ENCODE measurements around the gene CLPTM1L. TPM values are rescaled to one million over a fixed set of nuclear protein-coding genes. Genes with fewer than 3 reads are reported as not detected.

The CLPTM1L gene
- total RNA-seq, 2 donors from 2014 or later, result 68.0 to 89.4 TPM

DNA sequence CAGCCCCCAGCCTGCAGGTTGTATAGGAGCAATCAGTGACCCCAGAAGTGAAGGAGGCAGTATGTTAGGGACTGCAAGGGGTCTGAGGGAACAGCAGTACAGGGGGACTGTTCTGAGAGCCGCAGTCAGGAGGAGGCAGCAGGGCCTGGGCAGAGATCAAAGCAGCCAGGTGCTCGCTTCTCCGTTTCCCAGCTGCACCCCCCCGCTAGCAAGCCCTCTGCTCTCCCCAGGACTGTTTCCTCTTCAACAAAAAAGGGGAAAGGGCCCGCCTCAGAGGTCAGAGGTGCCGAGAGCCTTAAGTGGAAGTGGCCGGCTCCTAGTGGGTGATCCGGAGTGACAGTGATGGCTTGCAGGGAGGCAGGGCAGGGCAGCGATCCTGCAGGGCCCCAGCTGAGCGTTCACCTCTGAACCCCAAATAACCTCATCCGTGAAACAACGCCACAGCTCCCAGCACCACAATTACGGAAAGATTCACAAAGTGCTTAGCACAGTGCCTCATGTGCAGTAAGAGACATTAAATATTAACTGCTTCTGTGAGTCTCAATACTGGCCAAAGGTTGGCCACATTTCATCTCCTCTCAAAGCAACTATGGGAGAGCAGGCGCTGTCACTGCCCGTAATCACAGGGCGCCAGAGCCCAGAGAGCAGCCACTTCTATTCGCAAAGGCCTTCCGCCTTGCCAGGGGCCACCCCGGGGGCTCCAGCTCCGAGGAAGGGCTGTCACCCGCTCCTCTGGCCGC, 8.0 kb downstream of the CLPTM1L start:
- no peak for DNase-seq
- Mint-ChIP-seq H3K9me3 (no peaks in the 10 kb centered on the region), H3K27me3 (ENCODE audit: insufficient read depth) (no peaks in the 10 kb centered on the region), H3K4me1 (no peaks in the 10 kb centered on the region), H3K27ac (no peak overlapping the region), H3K4me3 (no peak overlapping the region), H3K36me3 (ENCODE audit: low read depth) (peaks cover 70% of the 10 kb centered on the region)
- Histone ChIP-seq H3K9me3 (ENCODE audit: control insufficient read depth, low read length) (no peaks in the 10 kb centered on the region), H3K27ac (ENCODE audit: low read depth, low read length) (no peak overlapping the region), H3K9ac (ENCODE audit: extremely low read depth, low read length, poor library complexity, severe bottlenecking) (no peak overlapping the region), H3K4me1 (ENCODE audit: control insufficient read depth, insufficient read depth, low read length) (no peaks in the 10 kb centered on the region), H3K27me3 (ENCODE audit: control insufficient read depth, insufficient read depth, low read length, poor library complexity, severe bottlenecking) (no peaks in the 10 kb centered on the region), H3K4me3 (ENCODE audit: low read length) (no peak overlapping the region), H3K36me3 (ENCODE audit: control insufficient read depth, insufficient read depth, low read length) (peaks cover 67% of the 10 kb centered on the region)
- 92 to 95% methylated on average over 20 to 22 of the region's 22 CpGs for WGBS, 2 experiments (ENCODE audit: insufficient coverage in 1 of 2, insufficient read length in 1 of 2)
- TF ChIP-seq, protein P1, sequence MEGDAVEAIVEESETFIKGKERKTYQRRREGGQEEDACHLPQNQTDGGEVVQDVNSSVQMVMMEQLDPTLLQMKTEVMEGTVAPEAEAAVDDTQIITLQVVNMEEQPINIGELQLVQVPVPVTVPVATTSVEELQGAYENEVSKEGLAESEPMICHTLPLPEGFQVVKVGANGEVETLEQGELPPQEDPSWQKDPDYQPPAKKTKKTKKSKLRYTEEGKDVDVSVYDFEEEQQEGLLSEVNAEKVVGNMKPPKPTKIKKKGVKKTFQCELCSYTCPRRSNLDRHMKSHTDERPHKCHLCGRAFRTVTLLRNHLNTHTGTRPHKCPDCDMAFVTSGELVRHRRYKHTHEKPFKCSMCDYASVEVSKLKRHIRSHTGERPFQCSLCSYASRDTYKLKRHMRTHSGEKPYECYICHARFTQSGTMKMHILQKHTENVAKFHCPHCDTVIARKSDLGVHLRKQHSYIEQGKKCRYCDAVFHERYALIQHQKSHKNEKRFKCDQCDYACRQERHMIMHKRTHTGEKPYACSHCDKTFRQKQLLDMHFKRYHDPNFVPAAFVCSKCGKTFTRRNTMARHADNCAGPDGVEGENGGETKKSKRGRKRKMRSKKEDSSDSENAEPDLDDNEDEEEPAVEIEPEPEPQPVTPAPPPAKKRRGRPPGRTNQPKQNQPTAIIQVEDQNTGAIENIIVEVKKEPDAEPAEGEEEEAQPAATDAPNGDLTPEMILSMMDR (conservative IDR thresholded peaks at IDR 0.05), result no peak

DNA sequence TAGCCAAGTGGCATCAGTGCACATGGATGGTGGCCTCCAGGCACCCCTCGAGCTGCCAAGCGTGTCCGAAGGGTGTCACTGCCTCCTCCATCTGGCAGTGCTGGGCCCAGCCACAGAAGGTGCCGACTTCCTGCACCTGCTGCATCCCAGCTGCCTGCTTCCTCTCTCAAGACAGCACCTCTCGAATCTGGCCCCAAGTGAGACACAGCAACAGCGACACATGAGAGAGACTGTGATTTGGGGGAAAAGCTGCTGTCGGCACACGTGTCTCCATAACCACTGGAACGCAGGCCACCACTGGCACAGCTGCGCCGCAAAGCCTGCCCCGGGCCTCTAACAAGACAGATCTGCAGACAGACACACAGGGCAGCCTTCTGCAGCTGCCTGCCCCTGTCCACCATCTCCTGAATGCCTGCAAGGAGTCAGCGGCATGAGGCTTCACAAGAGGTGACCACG, 8.8 kb downstream of the CLPTM1L start:
- H3K36me3 ChIP-seq (ENCODE audit: control insufficient read depth, insufficient read depth, low read length), result peaks cover 67% of the 10 kb centered on the region
- no peak for DNase-seq

DNA sequence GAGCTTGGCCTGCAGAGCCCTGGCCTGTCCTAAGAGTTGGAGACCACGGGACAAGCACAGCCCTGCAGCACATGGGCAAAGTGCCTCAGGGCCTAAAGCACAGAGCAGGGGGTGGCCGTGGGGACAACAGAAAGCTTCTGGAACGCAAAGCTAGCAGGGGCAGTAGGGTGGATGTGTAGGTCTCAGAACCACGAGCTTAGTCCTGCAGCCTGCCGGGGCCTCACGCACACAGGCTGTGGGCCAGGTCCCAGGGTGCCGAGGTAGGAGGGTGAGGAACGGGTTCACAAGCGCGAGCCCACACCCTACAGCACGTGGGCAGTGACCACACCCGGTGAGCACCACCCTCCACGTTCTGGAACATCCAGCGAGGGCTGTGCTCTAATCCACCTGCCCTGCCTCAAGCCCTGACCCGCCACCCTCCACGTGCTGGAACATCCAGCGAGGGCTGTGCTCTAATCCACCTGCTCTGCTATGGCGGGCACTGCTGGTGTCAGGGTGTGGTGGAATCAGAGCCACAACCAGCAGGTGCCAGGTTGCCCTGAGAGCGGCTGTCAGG, 9.3 kb downstream of the CLPTM1L start:
- Mint-ChIP-seq H3K27ac (peak overlapping the region; percentile 13), H3K9me3 (no peaks in the 10 kb centered on the region), H3K4me1 (no peaks in the 10 kb centered on the region), H3K4me3 (no peak overlapping the region), H3K36me3 (ENCODE audit: low read depth) (peaks cover 68% of the 10 kb centered on the region), H3K27me3 (ENCODE audit: insufficient read depth) (no peaks in the 10 kb centered on the region)
- Histone ChIP-seq H3K4me3 (ENCODE audit: low read length) (no peak overlapping the region), H3K4me1 (ENCODE audit: control insufficient read depth, insufficient read depth, low read length) (no peaks in the 10 kb centered on the region), H3K9ac (ENCODE audit: extremely low read depth, low read length, poor library complexity, severe bottlenecking) (no peak overlapping the region), H3K9me3 (ENCODE audit: control insufficient read depth, low read length) (no peaks in the 10 kb centered on the region), H3K27ac (ENCODE audit: low read depth, low read length) (no peak overlapping the region), H3K36me3 (ENCODE audit: control insufficient read depth, insufficient read depth, low read length) (peaks cover 70% of the 10 kb centered on the region), H3K27me3 (ENCODE audit: control insufficient read depth, insufficient read depth, low read length, poor library complexity, severe bottlenecking) (no peaks in the 10 kb centered on the region)
- DNase-seq, result no peak
- TF ChIP-seq, protein P1 (conservative IDR thresholded peaks at IDR 0.05), result no peak
- WGBS, 2 experiments (ENCODE audit: insufficient coverage in 1 of 2, insufficient read length in 1 of 2), result 94 to 96% methylated on average over 14 to 19 of the region's 19 CpGs

More for the DNA sequence above, 8.8 kb downstream of the CLPTM1L start:
- Mint-ChIP-seq H3K4me1 (no peaks in the 10 kb centered on the region), H3K4me3 (no peak overlapping the region), H3K9me3 (no peaks in the 10 kb centered on the region), H3K36me3 (ENCODE audit: low read depth) (peaks cover 68% of the 10 kb centered on the region), H3K27ac (peak overlapping the region; percentile 13), H3K27me3 (ENCODE audit: insufficient read depth) (no peaks in the 10 kb centered on the region)
- 93 to 99% methylated on average over 12 to 14 of the region's 14 CpGs for WGBS, 2 experiments (ENCODE audit: insufficient coverage in 1 of 2, insufficient read length in 1 of 2)
- Histone ChIP-seq H3K4me3 (ENCODE audit: low read length) (no peak overlapping the region), H3K27ac (ENCODE audit: low read depth, low read length) (no peak overlapping the region), H3K9ac (ENCODE audit: extremely low read depth, low read length, poor library complexity, severe bottlenecking) (no peak overlapping the region), H3K27me3 (ENCODE audit: control insufficient read depth, insufficient read depth, low read length, poor library complexity, severe bottlenecking) (no peaks in the 10 kb centered on the region), H3K4me1 (ENCODE audit: control insufficient read depth, insufficient read depth, low read length) (no peaks in the 10 kb centered on the region), H3K9me3 (ENCODE audit: control insufficient read depth, low read length) (no peaks in the 10 kb centered on the region)
- TF ChIP-seq, protein P1 (conservative IDR thresholded peaks at IDR 0.05), result no peak

All from endodermal cell (in vitro differentiated cells).